CD14-positive monocyte (primary cell): ENCODE data around the gene OTOG. TPM values are rescaled to one million over a fixed set of nuclear protein-coding genes. Genes with fewer than 3 reads are reported as not detected.

Source experiments
- DNase-seq, 3 donors: peaks; one replicate each; pipeline ENCODE4 v3.0.0-alpha.2; 2011 to 2022
- H2AFZ ChIP-seq: 2 replicates; pipeline ENCODE4 v1.6.0; 2012; ENCODE audit warnings: mild to moderate bottlenecking, low read depth, low read length, inconsistent platforms; ENCODE audit not compliant: insufficient read depth, poor library complexity, severe bottlenecking
- H3K27ac ChIP-seq, 2 donors: 1 replicate in 1 of 2; 2 replicates in 1 of 2; pipeline ENCODE4 v1.5.1; 2012 to 2013; ENCODE audit warnings: low read length in 2 of 2, control low read depth in 1 of 2, inconsistent platforms in 1 of 2, low read depth in 1 of 2, mild to moderate bottlenecking in 1 of 2
- H3K27me3 ChIP-seq, 2 donors: one replicate each; pipeline versions ENCODE4 v1.6.0 to v1.6.1; 2011 to 2013; ENCODE audit warnings: low read length in 2 of 2; ENCODE audit not compliant: control insufficient read depth in 2 of 2, insufficient read depth in 2 of 2
- H3K36me3 ChIP-seq, 2 donors: replicated peaks in 1 of 2; 1 replicate in 1 of 2; 2 replicates in 1 of 2; pipeline versions ENCODE4 v1.5.1 to v1.6.1; 2012 to 2013; ENCODE audit warnings: low read length in 2 of 2, control low read depth in 1 of 2, inconsistent platforms in 1 of 2, mild to moderate bottlenecking in 1 of 2; ENCODE audit not compliant: insufficient read depth in 2 of 2, control insufficient read depth in 1 of 2
- H3K4me1 ChIP-seq, 2 donors: 1 replicate in 1 of 2; 2 replicates in 1 of 2; pipeline versions ENCODE4 v1.5.1 to v1.6.1; 2012 to 2013; ENCODE audit warnings: low read length in 2 of 2, control low read depth in 1 of 2, inconsistent platforms in 1 of 2, mild to moderate bottlenecking in 1 of 2, moderate library complexity in 1 of 2; ENCODE audit not compliant: insufficient read depth in 2 of 2, control insufficient read depth in 1 of 2
- H3K4me2 ChIP-seq: replicated peaks from 2 replicates; pipeline ENCODE3; 2012; ENCODE audit warnings: low read length, moderate library complexity, mild to moderate bottlenecking; ENCODE audit not compliant: poor library complexity, severe bottlenecking; ENCODE audit errors: extremely low read depth
- H3K4me3 ChIP-seq, 3 experiments: fragments of 200-600 bp in 1 of 3; sonication (generic) in 1 of 3; replicated peaks in 1 of 3; 1 replicate in 2 of 3; 2 replicates in 1 of 3; pipeline ENCODE4 v1.5.1; 2011 to 2013; ENCODE audit warnings: low read length in 3 of 3, mild to moderate bottlenecking in 3 of 3, control low read depth in 2 of 3, low read depth in 2 of 3, inconsistent platforms in 1 of 3, moderate library complexity in 1 of 3
- H3K79me2 ChIP-seq: 2 replicates; pipeline ENCODE4 v1.6.0; 2012; ENCODE audit warnings: mild to moderate bottlenecking, control low read depth, inconsistent platforms, low read length, moderate library complexity; ENCODE audit not compliant: insufficient read depth
- H3K9ac ChIP-seq: 2 replicates; pipeline ENCODE4 v1.6.0; 2017; ENCODE audit warnings: low read length, mild to moderate bottlenecking; ENCODE audit not compliant: insufficient read depth, poor library complexity, severe bottlenecking
- H3K9me3 ChIP-seq, 2 donors: replicated peaks in 1 of 2; 1 replicate in 1 of 2; 2 replicates in 1 of 2; pipeline versions ENCODE4 v1.5.1 to v1.6.1; 2012 to 2013; ENCODE audit warnings: low read length in 2 of 2, control low read depth in 1 of 2; ENCODE audit not compliant: control insufficient read depth in 1 of 2, insufficient read depth in 1 of 2
- H4K20me1 ChIP-seq: 2 replicates; pipeline ENCODE4 v1.6.0; 2012; ENCODE audit warnings: mild to moderate bottlenecking, low read length, control low read depth, moderate library complexity; ENCODE audit not compliant: insufficient read depth
- H3K27ac Mint-ChIP-seq, 7 donors: one replicate each; pipeline ENCODE4 v1.8.0; 2020; ENCODE audit warnings: mild to moderate bottlenecking in 7 of 7, mixed read lengths in 7 of 7, moderate library complexity in 6 of 7, inconsistent platforms in 2 of 7
- H3K27me3 Mint-ChIP-seq, 3 donors: one replicate each; pipeline ENCODE4 v1.8.0; 2021 to 2022; ENCODE audit warnings: low read depth in 3 of 3, mild to moderate bottlenecking in 3 of 3, mixed read lengths in 3 of 3, moderate library complexity in 3 of 3, inconsistent platforms in 1 of 3
- H3K36me3 Mint-ChIP-seq, 2 donors: one replicate each; pipeline ENCODE4 v1.8.0; 2020; ENCODE audit warnings: mixed read lengths in 2 of 2, inconsistent platforms in 1 of 2, mild to moderate bottlenecking in 1 of 2
- H3K4me1 Mint-ChIP-seq: one replicate; pipeline ENCODE4 v1.8.0; 2020; ENCODE audit warnings: mild to moderate bottlenecking, mixed read lengths
- H3K4me3 Mint-ChIP-seq, 2 donors: one replicate each; pipeline ENCODE4 v1.8.0; 2020; ENCODE audit warnings: mild to moderate bottlenecking in 2 of 2, mixed read lengths in 2 of 2, moderate library complexity in 1 of 2
- H3K9me3 Mint-ChIP-seq, 7 donors: one replicate each; pipeline ENCODE4 v1.8.0; 2020 to 2022; ENCODE audit warnings: mixed read lengths in 7 of 7, mild to moderate bottlenecking in 6 of 7, moderate library complexity in 6 of 7, inconsistent platforms in 2 of 7
- WGBS: methylation state at CpG from one replicate; pipeline ENCODE4 v1.1.5; 2013; ENCODE audit warnings: missing lambda C conversion rate; ENCODE audit not compliant: insufficient coverage; 5-methylcytosine and 5-hydroxymethylcytosine counted together
- intact Hi-C, 2 donors: fragments of 100-400 bp; cut with micrococcal nuclease; formaldehyde crosslinking; loops; one replicate each; pipeline versions ENCODE4 v1.15.0 to v1.15.1; 2023
- polyA plus RNA-seq, 3 donors: library from polyadenylated mRNA; depleted of rRNA in 1 of 3; unstranded in 2 of 3; stranded (reverse) in 1 of 3; fragments of 300-500 nt in 2 of 3; fragments of >200 nt in 1 of 3; fragmentation: Illumina TruSeq in 2 of 3; gene quantifications; 1 replicate in 2 of 3; 2 replicates in 1 of 3; pipeline ENCODE4 v1.2.3, GENCODE V29; 2012 to 2021
- TF ChIP-seq, protein P1 (sequence below): fragments of 200-600 bp; IDR thresholded peaks from one replicate; pipeline ENCODE4 v1.8.0; 2022; ENCODE audit warnings: antibody characterized with exemption, mild to moderate bottlenecking

The OTOG gene
- polyA plus RNA-seq, 3 donors: not detected

DNA sequence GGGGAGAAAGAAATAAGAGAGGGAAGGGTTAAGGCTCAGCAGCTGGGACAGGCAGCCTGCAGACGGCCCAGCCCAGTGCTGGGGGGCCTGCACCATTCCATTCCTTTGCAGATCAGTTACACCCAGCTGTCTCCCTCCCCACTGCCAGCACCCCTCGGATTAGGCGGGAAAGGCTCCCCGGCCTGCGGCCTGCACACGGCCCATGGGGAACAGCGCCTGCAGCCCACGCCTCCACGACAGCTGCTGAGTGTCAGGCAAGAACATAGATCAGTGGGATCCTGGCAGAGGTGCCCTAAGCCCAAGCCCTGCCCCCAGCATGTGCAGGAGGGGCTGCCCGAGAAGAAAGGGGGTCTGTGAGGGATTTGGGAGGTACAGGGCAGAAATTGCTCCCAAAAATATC is 106.6 kb downstream of the OTOG start:
- no peak overlapping the region for H3K4me3 Mint-ChIP-seq
- Histone ChIP-seq H3K36me3 (no peaks in the 10 kb centered on the region), H3K27ac (no peak overlapping the region), H3K9me3 (peaks cover 0 to 3% of the 10 kb centered on the region in 2 donors), H3K9ac (no peak overlapping the region), H3K4me3 (no peak overlapping the region), H2AFZ (no peak overlapping the region), H4K20me1 (no peaks in the 10 kb centered on the region), H3K4me2 (no peak overlapping the region), H3K79me2 (no peaks in the 10 kb centered on the region), H3K4me1 (no peaks in the 10 kb centered on the region), H3K27me3 (peaks cover 2 to 17% of the 10 kb centered on the region in 2 donors)
- no peak for DNase-seq
- no peaks in the 10 kb centered on the region for H3K36me3 Mint-ChIP-seq
- intact Hi-C loops: no loop called here
- H3K9me3 Mint-ChIP-seq: peaks cover 0 to 16% (median 9%) of the 10 kb centered on the region in 7 donors
- H3K27ac Mint-ChIP-seq: no peak overlapping the region
- no peaks in the 10 kb centered on the region for H3K4me1 Mint-ChIP-seq
- peaks cover 10 to 36% (median 12%) of the 10 kb centered on the region in 3 donors for H3K27me3 Mint-ChIP-seq
- TF ChIP-seq, protein P1, sequence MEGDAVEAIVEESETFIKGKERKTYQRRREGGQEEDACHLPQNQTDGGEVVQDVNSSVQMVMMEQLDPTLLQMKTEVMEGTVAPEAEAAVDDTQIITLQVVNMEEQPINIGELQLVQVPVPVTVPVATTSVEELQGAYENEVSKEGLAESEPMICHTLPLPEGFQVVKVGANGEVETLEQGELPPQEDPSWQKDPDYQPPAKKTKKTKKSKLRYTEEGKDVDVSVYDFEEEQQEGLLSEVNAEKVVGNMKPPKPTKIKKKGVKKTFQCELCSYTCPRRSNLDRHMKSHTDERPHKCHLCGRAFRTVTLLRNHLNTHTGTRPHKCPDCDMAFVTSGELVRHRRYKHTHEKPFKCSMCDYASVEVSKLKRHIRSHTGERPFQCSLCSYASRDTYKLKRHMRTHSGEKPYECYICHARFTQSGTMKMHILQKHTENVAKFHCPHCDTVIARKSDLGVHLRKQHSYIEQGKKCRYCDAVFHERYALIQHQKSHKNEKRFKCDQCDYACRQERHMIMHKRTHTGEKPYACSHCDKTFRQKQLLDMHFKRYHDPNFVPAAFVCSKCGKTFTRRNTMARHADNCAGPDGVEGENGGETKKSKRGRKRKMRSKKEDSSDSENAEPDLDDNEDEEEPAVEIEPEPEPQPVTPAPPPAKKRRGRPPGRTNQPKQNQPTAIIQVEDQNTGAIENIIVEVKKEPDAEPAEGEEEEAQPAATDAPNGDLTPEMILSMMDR: no peak
- WGBS: 97% methylated on average over 7 of the region's 10 CpGs

DNA sequence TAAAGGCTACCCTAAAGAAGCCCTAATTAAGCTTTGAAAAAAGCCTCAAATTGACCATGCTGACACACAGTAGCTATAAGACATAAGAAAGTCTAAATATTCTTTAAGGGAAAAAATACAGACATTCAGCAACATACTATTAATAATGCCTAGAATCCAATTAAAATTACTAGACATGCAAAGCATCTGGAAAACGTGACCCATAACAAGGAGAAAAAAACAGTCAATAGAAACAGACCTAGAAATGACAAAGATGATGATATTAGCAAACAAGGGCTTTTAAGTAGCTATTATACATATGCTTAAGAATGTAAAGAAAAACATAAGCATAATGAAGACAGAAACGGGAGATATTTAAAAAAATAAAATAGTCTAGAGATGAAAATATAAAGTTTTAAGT is 108.6 kb downstream of the OTOG start:
- H3K9me3 Mint-ChIP-seq: peaks cover 0 to 15% (median 11%) of the 10 kb centered on the region in 7 donors
- Histone ChIP-seq H2AFZ (no peak overlapping the region), H3K4me3 (no peak overlapping the region), H3K36me3 (no peaks in the 10 kb centered on the region), H3K9ac (no peak overlapping the region), H3K4me1 (no peaks in the 10 kb centered on the region), H3K9me3 (peaks cover 0 to 3% of the 10 kb centered on the region in 2 donors), H4K20me1 (no peaks in the 10 kb centered on the region), H3K27me3 (peaks cover 0 to 5% of the 10 kb centered on the region in 2 donors), H3K27ac (no peak overlapping the region), H3K79me2 (no peaks in the 10 kb centered on the region), H3K4me2 (no peak overlapping the region)
- H3K27ac Mint-ChIP-seq: no peak overlapping the region
- intact Hi-C loops: no loop called here
- H3K4me3 Mint-ChIP-seq: no peak overlapping the region
- H3K27me3 Mint-ChIP-seq: peaks cover 11 to 29% (median 12%) of the 10 kb centered on the region in 3 donors
- no CpG with 5 or more reads among the region's 2 CpGs for WGBS
- TF ChIP-seq, protein P1: no peak
- H3K36me3 Mint-ChIP-seq: no peaks in the 10 kb centered on the region
- no peak for DNase-seq
- no peaks in the 10 kb centered on the region for H3K4me1 Mint-ChIP-seq
